Erythroblast (primary cell): Measurements from ENCODE around the gene HSBP1.

Experiments
- GATA1 ChIP-seq: IDR thresholded peaks from 2 replicates; pipeline ENCODE4 v1.6.1; 2011; ENCODE audit warnings: low read depth, mild to moderate bottlenecking, control low read depth, low read length, moderate library complexity
- POLR2A ChIP-seq: IDR thresholded peaks from 2 replicates; pipeline ENCODE4 v1.6.1; 2011; ENCODE audit warnings: mild to moderate bottlenecking, low read length

DNA sequence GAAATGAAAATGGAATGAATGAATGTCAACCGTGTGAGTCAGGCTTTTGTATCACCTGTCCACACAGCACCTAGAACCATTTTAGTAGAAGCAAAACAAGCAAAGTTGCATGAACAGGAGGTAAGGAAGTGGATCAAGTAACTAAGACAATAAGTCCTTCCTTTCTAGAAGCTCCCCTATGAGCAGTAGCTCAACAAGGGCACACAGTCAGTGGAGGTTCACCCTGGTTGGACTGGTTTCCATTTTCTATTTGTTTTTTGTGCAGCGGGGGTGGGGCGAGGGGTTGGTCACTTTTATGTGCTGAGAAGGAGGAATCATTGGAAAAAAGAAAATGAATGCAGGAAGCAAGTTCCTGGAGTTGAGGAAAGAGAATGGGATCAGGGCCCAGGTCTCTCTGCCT, 4.0 kb upstream of the HSBP1 start:
- TF ChIP-seq POLR2A (no peak), GATA1 (no peak)
